Measurements from ENCODE around the gene SLC1A2.

The SLC1A2 gene

GRCh38 chr11:35243774-35244173, 175.6 kb downstream of the SLC1A2 start:
- Histone ChIP-seq H3K4me3 (ENCODE audit: low read depth in 1 of 2, low read length in 2 of 2) (no peak overlapping the region), H3K9ac (ENCODE audit: low read length) (no peak overlapping the region), H3K36me3 (ENCODE audit: insufficient read depth, low read length) (no peaks in the 10 kb centered on the region), H3K4me1 (ENCODE audit: insufficient read depth, low read length) (peaks cover 16% of the 10 kb centered on the region), H3K27me3 (ENCODE audit: control insufficient read depth in 1 of 2, insufficient read depth in 2 of 2, low read length in 2 of 2) (no peaks in the 10 kb centered on the region), H3K27ac (ENCODE audit: low read depth, low read length) (no peak overlapping the region), H3K9me3 (ENCODE audit: low read length) (no peaks in the 10 kb centered on the region)

- peaks cover 15% of the 10 kb centered on the region for H3K4me1 ChIP-seq (ENCODE audit: insufficient read depth, low read length)
- H3K27me3 ChIP-seq (ENCODE audit: control insufficient read depth in 1 of 2, insufficient read depth in 2 of 2, low read length in 2 of 2): no peaks in the 10 kb centered on the region
- H3K9me3 ChIP-seq (ENCODE audit: low read length): no peaks in the 10 kb centered on the region
- H3K4me3 ChIP-seq (ENCODE audit: low read depth in 1 of 2, low read length in 2 of 2): no peak overlapping the region
- H3K36me3 ChIP-seq (ENCODE audit: insufficient read depth, low read length): no peaks in the 10 kb centered on the region
- H3K27ac ChIP-seq (ENCODE audit: low read depth, low read length): no peak overlapping the region
- no peak overlapping the region for H3K9ac ChIP-seq (ENCODE audit: low read length)
Measured at GRCh38 chr11:35242412-35243242, 176.7 kb downstream of the SLC1A2 start.

GRCh38 chr11:35241531-35241930, 177.8 kb downstream of the SLC1A2 start:
- H3K36me3 ChIP-seq (ENCODE audit: insufficient read depth, low read length): no peaks in the 10 kb centered on the region
- H3K9ac ChIP-seq (ENCODE audit: low read length): no peak overlapping the region

DNA sequence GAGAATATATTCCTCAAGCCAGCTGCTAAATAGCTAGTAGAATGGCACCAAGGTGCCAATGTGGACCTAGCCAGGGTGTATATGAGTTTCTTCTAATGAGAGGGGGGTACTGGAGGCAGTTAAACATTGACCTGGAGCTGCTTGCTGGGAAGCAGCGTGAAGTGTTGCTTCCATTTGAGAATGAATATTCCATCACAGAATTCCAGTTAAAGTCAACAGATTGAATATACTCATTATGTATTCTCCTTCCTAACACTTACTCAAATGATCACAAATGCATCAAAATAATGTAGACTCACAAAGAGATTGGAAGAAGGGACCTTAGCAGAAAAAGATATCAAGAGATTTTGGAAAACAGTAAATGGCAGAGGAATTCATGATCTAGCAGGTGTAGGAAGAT, 178.3 kb downstream of the SLC1A2 start:
- H3K36me3 ChIP-seq (ENCODE audit: insufficient read depth, low read length): no peaks in the 10 kb centered on the region
- H3K27ac ChIP-seq (ENCODE audit: low read depth, low read length): no peak overlapping the region
- no peak overlapping the region for H3K9ac ChIP-seq (ENCODE audit: low read length)
- peaks cover 4% of the 10 kb centered on the region for H3K4me1 ChIP-seq (ENCODE audit: insufficient read depth, low read length)
- no peaks in the 10 kb centered on the region for H3K9me3 ChIP-seq (ENCODE audit: low read length)
- H3K27me3 ChIP-seq (ENCODE audit: control insufficient read depth in 1 of 2, insufficient read depth in 2 of 2, low read length in 2 of 2): no peaks in the 10 kb centered on the region
- H3K4me3 ChIP-seq (ENCODE audit: low read depth in 1 of 2, low read length in 2 of 2): no peak overlapping the region

More at GRCh38 chr11:35241531-35241930, 177.8 kb downstream of the SLC1A2 start:
- H3K9me3 ChIP-seq (ENCODE audit: low read length): no peaks in the 10 kb centered on the region
- no peaks in the 10 kb centered on the region for H3K27me3 ChIP-seq (ENCODE audit: control insufficient read depth in 1 of 2, insufficient read depth in 2 of 2, low read length in 2 of 2)
- no peak overlapping the region for H3K4me3 ChIP-seq (ENCODE audit: low read depth in 1 of 2, low read length in 2 of 2)
- no peak overlapping the region for H3K27ac ChIP-seq (ENCODE audit: low read depth, low read length)
- peaks cover 9% of the 10 kb centered on the region for H3K4me1 ChIP-seq (ENCODE audit: insufficient read depth, low read length)

DNA sequence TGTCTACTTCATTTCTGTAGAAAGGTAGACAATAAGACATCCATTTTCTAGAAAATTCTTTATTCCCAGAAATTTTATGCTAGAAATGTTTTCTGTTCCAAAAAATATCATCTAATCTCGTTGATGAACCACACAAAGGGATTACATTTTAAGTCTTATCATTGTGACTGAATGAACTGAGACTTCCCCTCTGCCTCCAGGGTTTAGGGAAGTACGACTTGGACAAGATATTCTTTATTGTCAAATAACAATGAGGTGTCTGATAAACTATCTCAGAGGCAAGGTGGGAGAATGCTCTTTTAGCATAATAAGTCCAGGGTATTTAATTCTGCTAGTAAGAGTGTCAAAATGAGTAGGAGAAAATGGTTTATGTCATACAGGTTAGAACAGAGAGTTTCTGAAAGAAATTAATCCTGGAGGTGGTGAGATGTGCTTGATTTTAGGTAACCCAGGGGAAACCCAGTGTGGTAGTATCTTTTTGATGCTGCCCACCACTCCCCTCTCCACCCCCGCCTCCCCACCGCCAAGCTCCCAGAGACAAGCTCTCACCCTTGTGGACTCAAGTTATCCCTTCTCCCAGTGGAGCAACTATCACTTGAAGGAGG, 179.8 kb downstream of the SLC1A2 start:
- Histone ChIP-seq H3K9me3 (ENCODE audit: low read length) (no peaks in the 10 kb centered on the region), H3K27me3 (ENCODE audit: control insufficient read depth in 1 of 2, insufficient read depth in 2 of 2, low read length in 2 of 2) (no peaks in the 10 kb centered on the region), H3K4me3 (ENCODE audit: low read depth in 1 of 2, low read length in 2 of 2) (no peak overlapping the region), H3K36me3 (ENCODE audit: insufficient read depth, low read length) (no peaks in the 10 kb centered on the region), H3K4me1 (ENCODE audit: insufficient read depth, low read length) (no peaks in the 10 kb centered on the region), H3K9ac (ENCODE audit: low read length) (no peak overlapping the region), H3K27ac (ENCODE audit: low read depth, low read length) (no peak overlapping the region)

GRCh38 chr11:35238882-35239281, 180.5 kb downstream of the SLC1A2 start:
- Histone ChIP-seq H3K4me1 (ENCODE audit: insufficient read depth, low read length) (no peaks in the 10 kb centered on the region), H3K27me3 (ENCODE audit: control insufficient read depth in 1 of 2, insufficient read depth in 2 of 2, low read length in 2 of 2) (no peaks in the 10 kb centered on the region), H3K27ac (ENCODE audit: low read depth, low read length) (no peak overlapping the region), H3K36me3 (ENCODE audit: insufficient read depth, low read length) (no peaks in the 10 kb centered on the region), H3K9me3 (ENCODE audit: low read length) (no peaks in the 10 kb centered on the region), H3K4me3 (ENCODE audit: low read depth in 1 of 2, low read length in 2 of 2) (no peak overlapping the region), H3K9ac (ENCODE audit: low read length) (no peak overlapping the region)

- Histone ChIP-seq H3K4me1 (ENCODE audit: insufficient read depth, low read length) (no peaks in the 10 kb centered on the region), H3K36me3 (ENCODE audit: insufficient read depth, low read length) (no peaks in the 10 kb centered on the region), H3K27ac (ENCODE audit: low read depth, low read length) (no peak overlapping the region), H3K9ac (ENCODE audit: low read length) (no peak overlapping the region), H3K27me3 (ENCODE audit: control insufficient read depth in 1 of 2, insufficient read depth in 2 of 2, low read length in 2 of 2) (no peaks in the 10 kb centered on the region), H3K4me3 (ENCODE audit: low read depth in 1 of 2, low read length in 2 of 2) (no peak overlapping the region), H3K9me3 (ENCODE audit: low read length) (no peaks in the 10 kb centered on the region)
Measured at GRCh38 chr11:35237860-35238715, 181.3 kb downstream of the SLC1A2 start.

- Histone ChIP-seq H3K9me3 (ENCODE audit: low read length) (no peaks in the 10 kb centered on the region), H3K36me3 (ENCODE audit: insufficient read depth, low read length) (no peaks in the 10 kb centered on the region), H3K27me3 (ENCODE audit: control insufficient read depth in 1 of 2, insufficient read depth in 2 of 2, low read length in 2 of 2) (no peaks in the 10 kb centered on the region), H3K4me3 (ENCODE audit: low read depth in 1 of 2, low read length in 2 of 2) (no peak overlapping the region), H3K9ac (ENCODE audit: low read length) (no peak overlapping the region), H3K4me1 (ENCODE audit: insufficient read depth, low read length) (peaks cover 7% of the 10 kb centered on the region), H3K27ac (ENCODE audit: low read depth, low read length) (no peak overlapping the region)
Measured at GRCh38 chr11:35237351-35237750, 182.0 kb downstream of the SLC1A2 start.

- Histone ChIP-seq H3K27ac (ENCODE audit: low read depth, low read length) (no peak overlapping the region), H3K9ac (ENCODE audit: low read length) (no peak overlapping the region), H3K9me3 (ENCODE audit: low read length) (no peaks in the 10 kb centered on the region), H3K4me3 (ENCODE audit: low read depth in 1 of 2, low read length in 2 of 2) (no peak overlapping the region), H3K36me3 (ENCODE audit: insufficient read depth, low read length) (no peaks in the 10 kb centered on the region), H3K27me3 (ENCODE audit: control insufficient read depth in 1 of 2, insufficient read depth in 2 of 2, low read length in 2 of 2) (no peaks in the 10 kb centered on the region), H3K4me1 (ENCODE audit: insufficient read depth, low read length) (peaks cover 12% of the 10 kb centered on the region)
Measured at GRCh38 chr11:35236667-35237003, 182.7 kb downstream of the SLC1A2 start.

DNA sequence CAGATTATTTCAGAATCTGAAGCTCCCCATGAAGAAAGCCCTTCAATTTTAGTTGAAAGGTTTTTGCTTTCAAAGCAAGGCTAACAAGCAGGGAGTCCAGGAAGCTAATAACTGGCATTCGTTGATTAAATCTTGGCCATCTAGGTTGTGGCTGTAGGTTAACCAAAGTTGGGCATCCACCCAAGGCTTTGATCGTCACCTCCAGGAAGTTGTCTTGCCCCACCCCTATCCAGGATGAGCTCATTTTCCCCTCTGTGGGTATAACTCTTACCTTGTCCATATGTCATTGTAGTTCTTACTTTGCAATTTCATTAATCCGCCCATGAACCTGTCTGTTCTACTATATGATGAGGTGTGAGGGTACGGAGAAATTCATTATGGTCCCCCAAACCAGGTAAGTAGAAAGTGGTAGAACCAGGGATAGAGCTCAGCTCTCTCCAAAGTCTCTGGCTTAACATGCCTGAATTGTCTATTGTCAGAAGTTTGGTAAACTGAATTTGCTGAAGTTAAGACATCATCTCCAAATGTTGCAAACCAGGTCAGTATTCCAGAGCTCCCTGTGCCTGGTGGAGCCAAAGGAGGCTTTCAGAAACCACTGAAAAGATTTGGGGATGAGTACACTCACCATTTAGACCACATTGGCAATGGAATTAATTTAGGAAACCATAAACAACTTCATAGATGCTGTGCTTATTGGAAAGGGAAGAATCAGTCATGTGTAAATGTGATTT, 183.3 kb downstream of the SLC1A2 start:
- Histone ChIP-seq H3K27ac (ENCODE audit: low read depth, low read length) (no peak overlapping the region), H3K27me3 (ENCODE audit: control insufficient read depth in 1 of 2, insufficient read depth in 2 of 2, low read length in 2 of 2) (no peaks in the 10 kb centered on the region), H3K9me3 (ENCODE audit: low read length) (no peaks in the 10 kb centered on the region), H3K36me3 (ENCODE audit: insufficient read depth, low read length) (peaks cover 1% of the 10 kb centered on the region), H3K4me1 (ENCODE audit: insufficient read depth, low read length) (peaks cover 12% of the 10 kb centered on the region), H3K4me3 (ENCODE audit: low read depth in 1 of 2, low read length in 2 of 2) (no peak overlapping the region), H3K9ac (ENCODE audit: low read length) (no peak overlapping the region)

DNA sequence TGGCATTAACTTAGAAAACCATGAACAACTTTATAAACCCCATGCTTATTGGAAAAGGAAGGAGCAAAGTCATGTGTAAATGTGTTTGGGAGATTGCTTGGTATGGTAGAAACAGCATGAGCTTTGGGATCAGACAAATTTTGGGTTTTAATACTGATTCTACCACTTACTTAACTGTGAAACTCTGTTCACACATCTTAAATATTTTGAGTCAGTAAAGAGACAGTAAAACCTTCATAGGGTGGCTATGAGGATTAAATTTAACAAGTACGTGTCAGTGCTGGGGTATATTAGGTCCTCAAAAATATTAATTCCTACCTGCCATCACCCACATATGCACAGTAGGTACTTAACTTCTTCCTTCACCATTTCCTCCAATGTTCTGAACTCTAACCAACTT, 183.9 kb downstream of the SLC1A2 start:
- Histone ChIP-seq H3K27me3 (ENCODE audit: control insufficient read depth in 1 of 2, insufficient read depth in 2 of 2, low read length in 2 of 2) (no peaks in the 10 kb centered on the region), H3K36me3 (ENCODE audit: insufficient read depth, low read length) (peaks cover 7% of the 10 kb centered on the region), H3K27ac (ENCODE audit: low read depth, low read length) (no peak overlapping the region), H3K4me3 (ENCODE audit: low read depth in 1 of 2, low read length in 2 of 2) (no peak overlapping the region), H3K9me3 (ENCODE audit: low read length) (no peaks in the 10 kb centered on the region), H3K9ac (ENCODE audit: low read length) (no peak overlapping the region), H3K4me1 (ENCODE audit: insufficient read depth, low read length) (peaks cover 12% of the 10 kb centered on the region)

Measured in muscle layer of colon (tissue), 2 donors.